Spinal cord (tissue), 10 donors: Measurements from ENCODE around the gene TYSND1. TPM values are rescaled to one million over a fixed set of nuclear protein-coding genes. Genes with fewer than 3 reads are reported as not detected.
A peak's percentile ranks its signal among the peaks of the same experiment; 100 is the strongest.

Source experiments
- DNase-seq, 6 donors: peaks; one replicate each; pipeline versions ENCODE4 v3.0.0 to v3.0.0-alpha.2; 2013 to 2015; ENCODE audit warnings: low spot score in 6 of 6, low read depth in 4 of 6
- H3K27ac ChIP-seq: one replicate; pipeline ENCODE4 v1.5.1; 2013; ENCODE audit warnings: low read depth, low read length, control low read depth
- H3K27me3 ChIP-seq: one replicate; pipeline ENCODE4 v1.6.1; 2013; ENCODE audit warnings: low read length; ENCODE audit not compliant: control insufficient read depth, insufficient read depth
- H3K36me3 ChIP-seq: one replicate; pipeline ENCODE4 v1.6.1; 2013; ENCODE audit warnings: low read length; ENCODE audit not compliant: control insufficient read depth, insufficient read depth
- H3K4me1 ChIP-seq: one replicate; pipeline ENCODE4 v1.6.1; 2013; ENCODE audit warnings: low read length; ENCODE audit not compliant: control insufficient read depth, insufficient read depth
- H3K4me3 ChIP-seq: one replicate; pipeline ENCODE4 v1.5.1; 2013; ENCODE audit warnings: low read depth, low read length, control low read depth
- H3K9me3 ChIP-seq: one replicate; pipeline ENCODE4 v1.6.1; 2013; ENCODE audit warnings: low read length; ENCODE audit not compliant: control insufficient read depth, insufficient read depth
- WGBS: methylation state at CpG from one replicate; pipeline ENCODE4 v1.1.5; 2013; ENCODE audit warnings: missing lambda C conversion rate; ENCODE audit not compliant: insufficient coverage; 5-methylcytosine and 5-hydroxymethylcytosine counted together
- polyA plus RNA-seq, 2 donors: library from polyadenylated mRNA; unstranded; fragments of 120-200 nt; gene quantifications; one replicate each; pipeline ENCODE4 v1.2.1, GENCODE V29; 2013; ENCODE audit not compliant: insufficient read length in 2 of 2
- total RNA-seq, 2 donors: library from RNA; depleted of rRNA in 1 of 2; stranded (reverse); fragments of 120-200 nt in 1 of 2; fragments of >200 nt in 1 of 2; gene quantifications; one replicate each; pipeline versions ENCODE4 v1.2.3 to v1.2.4, GENCODE V29; 2013 to 2014
- donor health status: healthy.

Gene TYSND1
- total and polyA plus RNA-seq, 4 donors, result 6.8 to 13.0 (median 9.2) TPM

DNA sequence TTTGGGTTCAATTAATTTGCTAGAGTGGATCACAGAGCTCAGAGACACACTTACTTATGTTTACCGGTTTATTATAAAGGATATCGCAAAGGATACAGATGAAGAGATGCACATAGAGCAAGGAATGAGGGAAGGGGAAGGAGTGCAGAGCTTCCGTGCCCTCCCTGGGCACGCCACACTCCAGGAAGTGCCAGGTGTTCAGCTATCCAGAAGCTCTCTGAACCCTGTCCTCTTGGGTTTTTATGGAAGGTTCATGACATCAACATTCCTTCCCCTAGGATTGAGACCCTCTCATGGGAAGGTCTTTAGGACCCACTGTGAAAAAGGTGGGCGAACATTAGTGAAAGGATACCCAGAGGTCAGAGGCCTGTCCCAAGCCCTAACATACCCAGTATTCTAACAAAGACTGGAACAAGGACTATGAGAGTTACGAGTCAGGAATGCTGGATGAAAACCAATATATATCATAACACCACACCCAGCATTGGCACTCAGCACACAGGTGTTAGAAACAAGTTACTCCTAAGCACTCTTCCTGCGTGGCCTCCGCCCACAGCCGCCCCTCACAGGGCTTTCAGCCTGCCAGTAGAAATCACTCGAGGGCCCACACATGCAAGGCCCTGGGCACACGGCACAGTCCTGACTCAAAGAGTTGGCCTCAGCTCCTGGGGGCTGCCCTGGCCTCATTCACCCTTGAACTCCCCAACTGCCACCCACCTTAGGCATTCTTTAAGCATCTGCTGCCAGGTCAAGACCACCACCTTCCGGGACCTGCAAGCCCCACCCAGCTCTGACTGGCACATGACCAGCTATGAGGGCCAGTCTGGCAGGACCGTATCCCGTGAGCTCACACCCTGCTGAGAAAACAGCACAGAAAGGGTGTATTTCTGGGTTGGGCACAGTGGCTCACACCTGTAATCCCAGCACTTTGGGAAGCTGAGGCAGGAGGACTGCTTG is 8.3 kb downstream of the TYSND1 start:
- H3K4me1 ChIP-seq, result peaks cover 3% of the 10 kb centered on the region
- H3K27ac ChIP-seq, result no peak overlapping the region
- no peak for DNase-seq
- peaks cover 27% of the 10 kb centered on the region for H3K36me3 ChIP-seq
- no peaks in the 10 kb centered on the region for H3K9me3 ChIP-seq
- no peaks in the 10 kb centered on the region for H3K27me3 ChIP-seq
- no peak overlapping the region for H3K4me3 ChIP-seq
- WGBS, result 94% methylated on average over 12 of the region's 14 CpGs

DNA sequence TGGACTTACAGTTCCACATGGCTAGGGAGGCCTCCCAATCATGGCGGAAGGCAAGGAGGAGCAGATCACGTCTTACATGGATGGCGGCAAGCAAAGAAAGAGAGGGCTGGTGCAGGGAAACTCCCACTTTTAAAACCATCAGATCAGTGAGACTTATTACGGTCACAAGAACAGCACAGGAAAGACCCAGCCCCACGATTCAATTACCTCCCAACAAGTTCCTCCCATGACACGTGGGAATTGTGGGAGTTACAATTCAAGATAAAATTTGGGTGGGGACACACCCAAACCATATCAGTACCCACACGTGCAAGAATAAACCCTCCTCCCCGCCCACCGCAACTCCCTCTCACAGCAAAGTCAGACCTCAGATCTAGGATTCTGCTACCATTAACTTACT is 9.4 kb downstream of the TYSND1 start:
- Histone ChIP-seq H3K27me3 (peaks cover 1% of the 10 kb centered on the region), H3K27ac (no peak overlapping the region), H3K4me1 (peaks cover 12% of the 10 kb centered on the region), H3K9me3 (no peaks in the 10 kb centered on the region), H3K36me3 (peaks cover 22% of the 10 kb centered on the region), H3K4me3 (no peak overlapping the region)
- WGBS, result 97% methylated on average over 6 of the region's 9 CpGs
- no peak for DNase-seq

DNA sequence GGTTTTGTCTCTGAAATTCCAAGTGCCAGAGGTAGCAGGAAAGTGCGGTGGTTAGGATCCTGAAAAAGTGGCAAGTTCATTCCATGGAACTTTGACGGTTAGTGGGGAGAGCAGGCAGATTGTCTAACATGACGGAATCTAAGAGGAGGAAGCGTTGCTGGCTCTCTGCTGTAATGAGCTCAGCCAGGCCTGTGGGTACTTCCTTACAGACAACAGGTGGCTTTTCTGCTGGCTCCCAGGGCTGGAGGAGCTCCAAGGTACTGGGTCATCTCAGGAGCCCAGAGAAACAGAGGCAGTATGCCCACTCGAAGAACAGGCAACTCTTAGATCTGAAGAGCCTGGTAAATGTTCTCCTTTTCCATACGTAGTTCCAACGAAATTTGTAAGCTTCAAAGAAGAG is 10.8 kb downstream of the TYSND1 start:
- Histone ChIP-seq H3K36me3 (peaks cover 21% of the 10 kb centered on the region), H3K9me3 (no peaks in the 10 kb centered on the region), H3K4me3 (no peak overlapping the region), H3K27me3 (peaks cover 5% of the 10 kb centered on the region), H3K4me1 (peaks cover 21% of the 10 kb centered on the region), H3K27ac (no peak overlapping the region)
- no peak for DNase-seq
- WGBS, result 90% methylated on average over 5 of the region's 7 CpGs

DNA sequence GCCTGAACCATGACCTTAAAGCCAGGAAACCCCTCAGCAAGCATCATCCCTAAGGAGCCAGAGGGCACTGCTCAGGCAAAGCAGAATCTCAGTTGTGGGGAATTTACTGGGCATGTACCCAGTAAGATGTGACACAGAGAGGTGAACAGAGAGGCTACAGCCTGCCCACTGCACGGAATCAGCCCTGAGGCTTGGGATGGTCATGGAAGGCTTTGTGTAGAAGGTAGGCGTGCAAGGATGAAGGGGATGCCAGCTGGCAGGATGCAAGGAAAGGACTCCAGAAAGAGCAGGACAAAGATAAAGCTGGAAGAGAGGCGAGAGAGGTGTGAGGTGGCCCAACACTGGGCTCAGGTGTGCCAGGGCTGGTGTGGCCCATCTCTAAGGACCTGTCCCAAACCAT is 11.5 kb downstream of the TYSND1 start:
- 100% methylated on average over 2 of the region's 3 CpGs for WGBS
- peaks cover 20% of the 10 kb centered on the region for H3K36me3 ChIP-seq
- H3K27me3 ChIP-seq, result peaks cover 5% of the 10 kb centered on the region
- DNase-seq, result no peak
- no peak overlapping the region for H3K4me3 ChIP-seq
- no peak overlapping the region for H3K27ac ChIP-seq
- H3K9me3 ChIP-seq, result no peaks in the 10 kb centered on the region
- peaks cover 21% of the 10 kb centered on the region for H3K4me1 ChIP-seq

DNA sequence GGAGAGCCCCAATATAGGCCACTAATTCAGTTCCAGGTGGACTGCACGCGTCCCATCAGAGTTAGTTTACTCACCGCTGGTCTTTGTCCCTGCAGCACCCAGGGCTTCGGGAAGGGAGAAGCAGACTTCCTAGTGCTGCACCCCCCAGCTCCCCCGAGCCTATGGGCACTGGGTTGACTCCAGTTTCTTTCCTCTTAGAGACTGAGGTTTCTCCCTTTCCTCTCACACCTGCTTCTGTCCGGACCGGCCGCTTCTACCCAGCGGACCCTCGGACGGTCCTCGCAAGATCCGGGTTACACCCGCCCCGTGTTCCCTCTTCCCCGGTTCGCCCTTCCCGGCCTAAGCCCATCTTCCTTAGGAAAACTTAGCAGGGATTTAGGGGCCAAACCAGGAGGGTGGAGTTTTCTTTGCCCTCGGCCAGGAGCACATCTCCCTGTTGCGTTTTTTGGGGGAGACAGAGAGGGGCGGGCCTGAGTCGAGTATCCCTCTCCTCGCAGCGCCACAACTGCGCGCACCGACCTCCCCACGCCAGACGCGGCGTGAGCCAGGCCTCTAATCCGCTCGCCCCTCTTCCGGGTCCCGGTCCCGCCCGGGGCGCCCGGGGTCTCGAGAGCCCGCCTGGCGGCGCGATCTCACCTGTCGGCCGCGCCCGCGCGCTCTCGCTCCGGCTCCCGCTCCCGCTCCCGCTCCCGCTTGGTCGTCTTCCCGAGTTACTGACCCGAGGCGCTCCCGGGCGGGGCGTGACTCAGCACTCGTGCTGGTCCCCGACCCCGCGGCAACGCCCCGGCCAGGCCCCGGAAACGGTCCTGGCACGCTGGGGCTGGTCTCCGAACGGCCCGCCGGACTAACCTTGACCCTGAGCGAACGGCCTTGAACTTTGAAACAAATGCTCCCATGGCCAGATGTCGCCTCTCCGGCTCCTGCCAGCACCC is 14.1 kb downstream of the TYSND1 start, which contains the start of gene AIFM2:
TSS of gene AIFM2 (minus strand) at position 728 of the 932 bp plus-strand sequence. CDS start 8,741 bp downstream, outside the sequence.
- DNase-seq, result peak in 2 of 6 donors; percentile 55 to 60
- H3K36me3 ChIP-seq, result no peaks in the 10 kb centered on the region
- no peaks in the 10 kb centered on the region for H3K9me3 ChIP-seq
- 7% methylated on average over 78 of the region's 80 CpGs for WGBS
- H3K4me3 ChIP-seq, result peak within 1 kb of the TSS; percentile 38
- peaks cover 21% of the 10 kb centered on the region for H3K4me1 ChIP-seq
- no peak within 1 kb of the TSS for H3K27ac ChIP-seq
- peaks cover 5% of the 10 kb centered on the region for H3K27me3 ChIP-seq

DNA sequence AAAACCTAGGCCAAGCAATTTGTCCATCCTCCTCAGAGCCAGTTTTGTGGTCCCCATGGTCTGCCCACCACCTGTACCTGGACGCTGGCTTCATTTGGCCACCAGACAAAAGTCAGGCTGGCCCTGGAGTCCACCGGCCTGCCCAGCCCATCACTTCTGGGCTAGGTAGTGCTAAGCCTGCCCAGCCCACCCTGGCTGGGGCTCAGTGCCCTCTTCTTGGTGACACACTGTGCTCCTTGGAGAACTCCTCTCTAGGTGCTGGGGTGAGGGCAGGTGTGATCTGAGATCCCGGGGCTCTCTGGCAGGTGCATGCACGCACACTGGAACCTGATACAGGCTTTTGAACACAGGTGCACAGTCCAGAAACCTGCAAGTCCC is 15.0 kb downstream of the TYSND1 start:
- Histone ChIP-seq H3K9me3 (no peaks in the 10 kb centered on the region), H3K4me1 (peaks cover 21% of the 10 kb centered on the region), H3K27ac (no peak overlapping the region), H3K36me3 (no peaks in the 10 kb centered on the region), H3K4me3 (no peak overlapping the region), H3K27me3 (peaks cover 5% of the 10 kb centered on the region)
- WGBS, result 100% methylated on average over 3 of the region's 4 CpGs
- no peak for DNase-seq

DNA sequence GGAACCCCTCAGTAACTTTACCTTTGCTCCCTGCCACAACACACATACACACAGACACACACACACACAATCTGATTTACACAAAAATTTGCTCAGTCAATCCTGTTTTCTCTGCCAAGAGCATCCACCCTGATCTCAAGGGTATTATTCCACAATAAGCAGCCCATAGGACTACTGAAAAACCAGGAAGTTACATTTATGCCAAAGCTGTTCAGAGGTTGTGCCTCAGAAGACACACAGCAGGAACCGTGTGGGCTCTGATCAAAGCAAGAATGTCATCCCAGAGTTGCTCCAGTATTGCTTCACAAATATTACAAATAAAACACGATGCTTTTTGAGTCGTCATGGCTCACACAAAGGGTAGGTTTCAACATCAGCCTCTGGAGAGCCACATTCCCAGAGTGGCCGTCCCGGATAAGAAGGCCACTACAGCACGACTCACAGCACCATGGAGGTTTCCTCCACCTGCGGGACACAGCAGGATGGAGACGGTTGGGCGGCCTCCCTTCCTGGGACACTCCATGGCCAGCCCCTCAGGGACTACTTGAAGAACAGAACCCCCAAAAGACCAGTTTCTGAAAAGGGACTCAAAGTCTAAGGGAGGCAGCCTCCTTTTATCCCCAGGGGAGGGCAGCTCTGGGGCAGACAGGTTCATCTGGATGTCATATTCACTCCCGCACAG is 15.5 kb downstream of the TYSND1 start:
- Histone ChIP-seq H3K27ac (no peak overlapping the region), H3K9me3 (no peaks in the 10 kb centered on the region), H3K4me3 (no peak overlapping the region), H3K36me3 (no peaks in the 10 kb centered on the region), H3K4me1 (peaks cover 21% of the 10 kb centered on the region), H3K27me3 (peaks cover 5% of the 10 kb centered on the region)
- DNase-seq, result no peak
- 82% methylated on average over 10 of the region's 10 CpGs for WGBS

DNA sequence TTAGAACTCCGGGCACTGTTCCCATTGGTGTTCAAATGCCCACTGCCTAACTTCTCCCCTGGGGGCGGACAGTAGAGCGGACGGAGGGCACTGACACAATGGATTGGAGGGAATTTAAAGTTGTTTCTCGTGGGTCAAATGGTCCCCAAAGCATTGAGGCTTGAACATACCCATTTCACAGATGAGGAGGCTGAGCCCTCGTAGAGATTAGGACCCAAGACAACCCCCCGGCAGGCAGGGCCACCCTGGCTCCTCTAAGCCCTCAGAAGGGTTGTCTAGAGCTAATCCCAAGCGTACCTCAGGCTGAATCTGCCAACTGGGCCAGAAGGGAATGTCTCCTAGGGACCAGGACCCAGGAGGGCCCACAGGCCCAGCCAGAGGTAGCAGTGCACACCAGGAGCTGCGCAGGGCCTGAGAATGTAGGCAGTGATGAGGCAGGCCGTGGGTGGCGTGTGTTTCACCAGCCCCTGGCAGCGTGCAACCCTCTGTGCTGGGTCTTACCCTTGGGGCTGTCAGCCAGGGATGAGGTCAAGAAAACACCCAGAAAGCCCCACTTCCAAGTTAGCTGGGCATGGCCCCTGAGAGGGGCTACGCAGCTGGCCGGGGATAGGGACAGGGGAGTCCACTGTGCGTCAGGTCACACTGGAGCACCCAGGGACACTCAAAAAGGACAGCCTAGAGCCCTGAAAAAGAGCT is 19.7 kb downstream of the TYSND1 start:
- H3K4me3 ChIP-seq, result no peak overlapping the region
- no peak for DNase-seq
- H3K27me3 ChIP-seq, result peaks cover under 1% of the 10 kb centered on the region
- H3K36me3 ChIP-seq, result no peaks in the 10 kb centered on the region
- H3K9me3 ChIP-seq, result no peaks in the 10 kb centered on the region
- 96% methylated on average over 12 of the region's 15 CpGs for WGBS
- H3K27ac ChIP-seq, result no peak overlapping the region
- peaks cover 6% of the 10 kb centered on the region for H3K4me1 ChIP-seq
